ENCODE measurements around the gene SASS6.

DNA sequence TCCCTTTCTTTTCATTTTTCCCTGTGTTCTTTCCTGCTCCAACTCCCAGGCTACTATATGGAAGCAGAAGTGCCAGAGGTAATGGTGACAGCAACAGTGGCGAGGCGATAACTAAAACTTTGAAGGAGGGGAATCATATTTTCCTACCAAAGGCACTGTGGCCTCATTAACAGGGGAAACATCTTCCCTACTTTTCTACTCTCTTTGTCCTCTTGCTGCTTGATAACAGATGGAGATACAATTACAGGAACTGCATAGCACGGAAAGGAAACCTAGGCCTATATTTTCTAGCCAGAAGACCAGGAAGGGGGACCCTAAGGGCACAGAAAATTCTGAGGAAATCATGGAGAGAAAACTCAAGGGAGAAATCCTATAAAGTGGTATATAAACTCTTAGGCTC is 42.3 kb downstream of the SASS6 start:
- TF ChIP-seq, protein P1, sequence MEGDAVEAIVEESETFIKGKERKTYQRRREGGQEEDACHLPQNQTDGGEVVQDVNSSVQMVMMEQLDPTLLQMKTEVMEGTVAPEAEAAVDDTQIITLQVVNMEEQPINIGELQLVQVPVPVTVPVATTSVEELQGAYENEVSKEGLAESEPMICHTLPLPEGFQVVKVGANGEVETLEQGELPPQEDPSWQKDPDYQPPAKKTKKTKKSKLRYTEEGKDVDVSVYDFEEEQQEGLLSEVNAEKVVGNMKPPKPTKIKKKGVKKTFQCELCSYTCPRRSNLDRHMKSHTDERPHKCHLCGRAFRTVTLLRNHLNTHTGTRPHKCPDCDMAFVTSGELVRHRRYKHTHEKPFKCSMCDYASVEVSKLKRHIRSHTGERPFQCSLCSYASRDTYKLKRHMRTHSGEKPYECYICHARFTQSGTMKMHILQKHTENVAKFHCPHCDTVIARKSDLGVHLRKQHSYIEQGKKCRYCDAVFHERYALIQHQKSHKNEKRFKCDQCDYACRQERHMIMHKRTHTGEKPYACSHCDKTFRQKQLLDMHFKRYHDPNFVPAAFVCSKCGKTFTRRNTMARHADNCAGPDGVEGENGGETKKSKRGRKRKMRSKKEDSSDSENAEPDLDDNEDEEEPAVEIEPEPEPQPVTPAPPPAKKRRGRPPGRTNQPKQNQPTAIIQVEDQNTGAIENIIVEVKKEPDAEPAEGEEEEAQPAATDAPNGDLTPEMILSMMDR (conservative IDR thresholded peaks at IDR 0.05; ENCODE audit: low read length), result no peak
- TF ChIP-seq EZH2phosphoT487 (IDR thresholded peaks at IDR 0.05; ENCODE audit: borderline replicate concordance, low read depth, low read length), result no peak
